Motor neuron (in vitro differentiated cells): ENCODE results near the gene C12orf75. TPM values are rescaled to one million over a fixed set of nuclear protein-coding genes. Genes with fewer than 3 reads are reported as not detected.
A peak's percentile ranks its signal among the peaks of the same experiment; 100 is the strongest.

ENCODE experiments used
- ATAC-seq, 8 experiments: fragments of 200-7000 bp; cut with Tn5 transposase; replicated peaks in 6 of 8; 2 replicates each; pipeline ENCODE4 v1.8.0; 2021; ENCODE audit warnings: mild to moderate bottlenecking in 8 of 8, moderate library complexity in 8 of 8
- H3K27ac ChIP-seq, 2 donors: fragments of 250-450 bp; sonication (Bioruptor Pico); 2 replicates each; pipeline ENCODE4 v1.9.0; 2021; ENCODE audit warnings: antibody characterized with exemption in 2 of 2, mild to moderate bottlenecking in 2 of 2, moderate library complexity in 1 of 2
- H3K4me1 ChIP-seq, 2 donors: fragments of 250-450 bp; sonication (Bioruptor Pico); replicated peaks in 1 of 2; 2 replicates each; pipeline ENCODE4 v1.6.1; 2021; ENCODE audit warnings: antibody characterized with exemption in 2 of 2, mild to moderate bottlenecking in 2 of 2, moderate library complexity in 1 of 2
- H3K4me3 ChIP-seq, 5 donors: fragments of 250-450 bp; sonication (Bioruptor Pico); 2 replicates each; pipeline ENCODE4 v1.9.0; 2021; ENCODE audit warnings: antibody characterized with exemption in 5 of 5, mild to moderate bottlenecking in 5 of 5, moderate library complexity in 4 of 5
- WGBS, 10 experiments: fragments of 450-650 bp; shearing (Covaris generic); methylation state at CpG; one replicate each; pipeline ENCODE4 v1.0.0; 2022; 5-methylcytosine and 5-hydroxymethylcytosine counted together
- in situ Hi-C, 9 experiments: fragments of 400-800 bp; cut with MboI; loops; one replicate each; pipeline ENCODE4 v1.15.0; 2021; ENCODE audit warnings: low sequenced_read_pairs in 9 of 9, low pct_unique_long_range_greater_than_20kb in 2 of 9; ENCODE audit not compliant: unreplicated experiment in 9 of 9
- total RNA-seq, 8 experiments: library from RNA; unstranded; fragments of 300-600 nt; gene quantifications; 2 replicates each; pipeline versions ENCODE4 v1.2.3 to v1.2.4, GENCODE V29; 2022

The C12orf75 gene
- total RNA-seq: 10 to 100 TPM in 5 of 8 experiments, 1 to 10 TPM in 3; 5.1 to 55.8 (median 17.8) TPM

- WGBS, 10 experiments: 7% methylated on average over 3 of the region's 66 CpGs; no CpG with 5 or more reads in 9 of the 10 experiments
- peaks cover 3 to 17% of the 10 kb centered on the region in 2 donors for H3K4me1 ChIP-seq
- H3K4me3 ChIP-seq: peak within 1 kb of the TSS; percentile 63 to 85 (median 81)
- in situ Hi-C loops: no loop called here
- H3K27ac ChIP-seq: peak within 1 kb of the TSS in 1 of 2 donors; percentile 11
- ATAC-seq: peak; percentile 87 to 98 (median 97)
These were observed at the start of gene C12orf75 for GRCh38 chr12:105330283-105330930. TSS of gene C12orf75 (plus strand) at chr12:105330691. CDS start at chr12:105330892, 201 bp downstream.

DNA sequence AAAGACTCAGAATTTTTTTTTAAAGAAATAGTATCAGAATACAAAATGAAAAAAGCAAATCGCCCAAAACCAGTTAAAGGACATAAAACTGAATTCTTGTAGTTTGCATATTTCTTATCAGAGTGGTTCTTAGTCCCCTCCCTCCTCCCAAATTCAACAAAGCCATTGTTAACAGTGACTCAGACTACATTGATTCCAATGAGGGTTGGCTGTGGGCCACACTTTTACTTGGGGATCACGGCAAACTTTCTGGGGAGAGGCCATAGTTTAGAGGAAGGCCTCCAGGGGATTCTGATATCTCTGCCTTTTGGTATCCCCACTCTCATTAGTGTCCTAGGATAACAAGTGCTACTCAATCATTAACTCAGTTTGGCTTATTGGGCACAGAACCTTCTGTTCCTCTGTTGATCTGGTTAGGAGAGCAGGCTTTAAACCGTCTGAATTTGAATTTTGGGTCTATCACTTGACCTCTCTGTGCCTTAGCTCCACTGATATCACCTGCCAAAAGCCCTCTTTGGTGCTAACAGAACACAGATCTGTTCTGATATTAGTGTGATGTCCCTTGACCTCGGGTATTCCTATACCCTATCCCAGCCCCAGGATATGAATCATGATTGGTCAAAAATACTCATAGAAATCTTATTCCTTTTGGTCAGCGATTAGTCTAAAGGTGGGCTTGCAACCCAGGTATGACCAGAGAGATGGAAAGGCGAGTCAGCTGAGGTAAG is 49.4 kb upstream of the C12orf75 start:
- no peak for ATAC-seq
- 39 to 90% (median 78%) methylated on average over 3 to 6 of the region's 6 CpGs for WGBS, 10 experiments
- Histone ChIP-seq H3K4me3 (no peak overlapping the region), H3K4me1 (peaks cover 0 to 4% of the 10 kb centered on the region in 2 donors), H3K27ac (no peak overlapping the region)
- in situ Hi-C loops: no loop called here

DNA sequence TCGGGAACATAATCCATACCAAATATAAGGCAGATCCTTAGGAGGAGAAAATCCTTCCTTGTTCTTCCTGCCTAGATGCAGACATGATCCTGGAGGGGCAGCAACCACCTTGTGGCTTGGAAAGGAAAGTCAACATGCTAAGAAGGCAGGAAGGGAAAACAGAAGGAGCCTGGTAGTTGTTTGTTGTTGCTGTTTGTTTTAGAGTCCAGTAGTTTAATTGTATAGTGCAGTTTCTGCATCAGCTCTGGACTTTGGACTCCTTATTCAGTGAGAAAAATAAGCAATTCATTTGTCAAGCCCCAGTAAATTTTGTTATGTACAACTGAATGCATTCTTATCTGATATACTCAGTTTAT is 48.8 kb upstream of the C12orf75 start:
- WGBS, 10 experiments: 86 to 100% (median 100%) methylated on average over 1 of the region's 1 CpG; no CpG with 5 or more reads in 5 of the 10 experiments
- no peak overlapping the region for H3K27ac ChIP-seq
- no peak for ATAC-seq
- no peak overlapping the region for H3K4me3 ChIP-seq
- H3K4me1 ChIP-seq: peaks cover 0 to 2% of the 10 kb centered on the region in 2 donors
- in situ Hi-C loops: no loop called here

DNA sequence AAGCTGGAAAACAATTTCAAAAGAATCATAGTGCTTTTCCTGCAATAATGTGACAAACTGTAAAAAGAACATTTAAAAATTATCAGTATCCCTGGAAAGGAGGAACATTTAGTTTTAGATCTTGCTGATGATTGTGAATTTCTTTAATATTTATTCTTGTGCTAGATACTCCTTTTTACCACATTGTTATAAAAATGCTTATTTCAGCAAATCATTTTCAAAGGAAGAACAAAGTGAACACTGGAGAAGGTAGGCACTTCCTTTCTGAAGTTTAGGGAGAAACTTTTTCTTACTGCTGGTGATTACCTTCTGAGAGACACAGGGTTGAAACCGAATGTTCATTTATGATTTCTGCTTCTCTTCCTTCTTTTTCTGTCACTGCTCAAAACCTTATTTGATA is 45.1 kb upstream of the C12orf75 start:
- ATAC-seq: no peak
- Histone ChIP-seq H3K4me3 (no peak overlapping the region), H3K4me1 (no peaks in the 10 kb centered on the region), H3K27ac (no peak overlapping the region)
- in situ Hi-C loops: no loop called here
- WGBS, 10 experiments: 50 to 100% (median 79%) methylated on average over 1 of the region's 1 CpG

- Histone ChIP-seq H3K27ac (no peak overlapping the region), H3K4me3 (no peak overlapping the region), H3K4me1 (no peaks in the 10 kb centered on the region)
- 50 to 100% (median 84%) methylated on average over 1 of the region's 1 CpG for WGBS, 10 experiments
- in situ Hi-C loops: no loop called here
- ATAC-seq: no peak
These were observed 43.1 kb upstream of the C12orf75 start for GRCh38 chr12:105287408-105287807.

DNA sequence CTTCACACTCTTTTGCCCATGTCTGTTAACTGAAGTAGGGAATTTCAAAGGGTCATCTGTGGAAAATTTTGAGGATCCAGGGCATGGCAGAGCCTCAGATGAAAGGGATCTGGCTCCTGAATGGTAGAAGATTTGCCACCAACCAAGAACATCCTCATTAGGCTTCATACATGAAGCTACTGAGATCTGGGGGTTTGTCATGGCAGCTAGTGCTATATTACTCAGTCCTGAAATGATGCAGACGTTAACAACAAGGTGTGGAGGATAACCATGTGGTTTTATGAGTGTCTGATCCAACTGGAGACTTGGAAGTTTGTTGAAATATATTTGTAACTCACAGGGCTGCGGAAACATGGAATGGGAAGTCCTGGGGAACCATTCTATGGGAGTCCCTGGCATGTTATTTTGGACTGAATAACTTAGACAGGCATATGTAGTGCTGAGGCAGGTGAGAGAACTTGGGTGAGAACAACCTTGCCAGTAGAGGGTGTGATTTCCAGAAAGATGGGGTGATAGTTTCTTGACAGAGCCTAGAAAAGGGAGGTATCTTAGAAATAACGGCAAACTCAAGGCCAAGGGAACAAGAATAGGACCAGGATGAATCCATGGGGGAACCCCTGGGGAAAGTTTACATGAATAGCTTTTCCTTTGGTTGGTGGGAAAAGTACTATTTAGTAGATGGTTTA is 42.0 kb upstream of the C12orf75 start:
- 59 to 92% (median 71%) methylated on average over 1 to 3 of the region's 3 CpGs; no CpG with 5 or more reads in 3 of the 10 experiments for WGBS, 10 experiments
- H3K27ac ChIP-seq: no peak overlapping the region
- ATAC-seq: no peak
- H3K4me1 ChIP-seq: no peaks in the 10 kb centered on the region
- H3K4me3 ChIP-seq: no peak overlapping the region
- in situ Hi-C loops: no loop called here

DNA sequence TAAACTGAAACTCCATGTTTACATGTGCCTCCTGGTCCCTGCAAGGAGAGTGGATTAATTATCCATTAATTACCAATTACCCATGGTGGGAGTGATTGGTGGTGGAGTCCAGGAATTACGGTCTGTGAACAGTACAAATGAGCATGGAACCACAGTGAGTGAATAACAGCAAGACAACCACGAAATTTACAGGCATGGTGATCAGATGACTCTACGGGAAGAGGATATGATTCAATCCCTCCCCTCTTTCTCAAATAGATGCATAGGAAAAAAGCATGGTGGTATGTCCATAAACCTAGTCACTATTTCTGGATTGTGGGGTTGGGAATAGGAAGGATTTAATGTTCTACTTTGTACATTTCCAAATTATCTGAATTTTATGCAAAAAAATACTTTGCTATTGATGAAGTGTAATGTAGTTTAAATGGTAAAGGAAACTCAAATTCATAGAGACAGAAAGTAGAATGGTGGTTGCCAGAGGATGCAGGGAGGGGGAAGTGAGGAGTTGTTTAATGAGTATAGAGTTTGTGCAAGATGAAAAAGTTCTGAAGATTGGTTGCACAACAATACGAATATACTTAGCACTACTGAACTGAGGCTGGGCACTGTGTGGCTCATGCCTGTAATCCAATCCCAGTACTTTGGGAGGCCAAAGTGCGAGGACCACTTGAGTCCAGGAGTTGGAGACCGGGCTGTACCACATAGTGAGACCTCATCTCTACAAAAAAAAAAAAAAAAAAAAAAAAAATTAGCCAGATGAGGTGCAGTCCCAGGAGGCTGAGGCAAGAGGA is 41.2 kb upstream of the C12orf75 start:
- ATAC-seq: peak in 1 of 8 experiments; percentile 44
- in situ Hi-C loops: no loop called here
- 49 to 100% (median 83%) methylated on average over 2 to 6 of the region's 6 CpGs for WGBS, 10 experiments
- no peaks in the 10 kb centered on the region for H3K4me1 ChIP-seq
- no peak overlapping the region for H3K27ac ChIP-seq
- no peak overlapping the region for H3K4me3 ChIP-seq

DNA sequence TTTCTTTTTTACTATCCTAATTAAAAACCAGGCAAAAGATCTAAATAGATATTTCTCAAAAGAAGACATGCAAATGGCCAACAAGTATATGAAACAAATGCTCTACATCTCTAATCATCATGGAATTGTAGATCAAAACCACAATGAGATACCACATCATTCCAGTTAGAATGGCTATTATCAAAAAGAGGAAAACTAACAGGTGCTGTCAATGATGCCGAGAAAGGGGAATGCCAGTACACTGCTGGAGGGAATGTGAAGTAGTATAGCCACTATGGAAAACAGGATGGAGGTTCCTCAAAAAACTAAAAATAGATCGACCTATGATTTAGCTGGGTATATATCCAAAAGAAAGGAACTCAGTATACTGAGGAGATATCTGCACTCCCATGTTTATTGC is 39.0 kb upstream of the C12orf75 start:
- in situ Hi-C loops: no loop called here
- 62 to 100% (median 88%) methylated on average over 1 to 2 of the region's 2 CpGs; no CpG with 5 or more reads in 1 of the 10 experiments for WGBS, 10 experiments
- Histone ChIP-seq H3K27ac (no peak overlapping the region), H3K4me1 (peaks cover under 1 to 6% of the 10 kb centered on the region in 2 donors), H3K4me3 (no peak overlapping the region)
- no peak for ATAC-seq

DNA sequence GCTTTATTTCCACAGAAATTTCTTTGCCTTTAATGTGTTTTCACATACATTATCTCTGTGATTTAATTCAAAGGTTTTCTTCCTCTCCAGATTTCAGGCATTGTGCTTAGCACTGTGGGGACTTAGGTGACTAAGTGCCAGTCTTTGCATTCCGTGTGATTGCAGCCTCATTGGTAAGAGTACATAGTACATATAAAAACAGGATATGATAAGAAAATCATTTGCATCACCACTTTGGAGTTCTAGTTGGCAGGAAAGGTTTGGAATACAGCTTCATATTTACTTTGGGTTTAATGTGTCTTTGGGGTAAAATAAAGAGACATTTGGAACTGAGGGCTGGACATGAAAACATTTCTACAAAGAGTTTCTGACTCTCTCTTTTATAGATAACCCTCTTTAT is 37.8 kb upstream of the C12orf75 start:
- 22 to 100% (median 82%) methylated on average over 1 of the region's 1 CpG; no CpG with 5 or more reads in 1 of the 10 experiments for WGBS, 10 experiments
- Histone ChIP-seq H3K4me3 (no peak overlapping the region), H3K4me1 (peaks cover 11 to 18% of the 10 kb centered on the region in 2 donors), H3K27ac (no peak overlapping the region)
- in situ Hi-C loops: no loop called here
- ATAC-seq: no peak

DNA sequence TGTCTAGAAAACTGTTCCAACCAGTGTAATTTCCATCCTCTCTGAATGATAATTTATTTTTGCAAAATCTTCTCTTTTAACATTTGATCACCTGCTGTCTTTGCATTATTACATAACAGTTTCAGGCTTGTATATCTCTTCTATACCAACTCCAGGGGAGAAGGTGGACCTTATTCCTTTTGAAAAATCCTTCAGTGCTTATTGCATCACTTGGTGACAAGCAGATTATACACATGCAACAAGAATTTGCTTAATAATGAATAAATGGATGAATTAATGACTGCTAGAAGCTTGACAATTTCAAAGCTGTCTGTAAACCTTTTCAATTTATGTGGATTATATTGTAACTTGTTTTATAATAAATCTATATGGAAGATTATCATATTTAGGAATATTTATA is 37.3 kb upstream of the C12orf75 start:
- Histone ChIP-seq H3K4me1 (peaks cover 11 to 19% of the 10 kb centered on the region in 2 donors), H3K27ac (no peak overlapping the region), H3K4me3 (no peak overlapping the region)
- no peak for ATAC-seq
- in situ Hi-C loops: no loop called here

DNA sequence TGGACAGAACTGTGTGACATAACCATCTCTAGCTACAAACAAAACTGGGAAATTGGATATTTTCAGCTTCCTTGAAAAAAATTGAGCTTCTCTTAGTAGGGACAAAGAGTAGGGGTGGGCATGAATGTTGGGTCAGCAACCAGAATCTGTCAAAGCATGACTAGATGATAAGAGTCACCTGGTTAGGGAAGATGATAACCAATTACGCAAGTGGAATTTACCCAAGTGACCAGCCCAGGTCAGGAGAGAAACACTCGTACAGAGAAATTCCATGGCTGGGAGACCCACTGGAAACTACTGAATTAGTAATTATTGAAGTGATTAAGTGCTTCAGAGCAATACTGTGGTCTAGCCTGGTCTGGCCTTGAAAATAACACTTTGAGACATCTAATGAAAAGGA is 36.3 kb upstream of the C12orf75 start:
- 83 to 100% (median 92%) methylated on average over 1 to 2 of the region's 2 CpGs; no CpG with 5 or more reads in 1 of the 10 experiments for WGBS, 10 experiments
- no peak overlapping the region for H3K4me3 ChIP-seq
- ATAC-seq: no peak
- H3K4me1 ChIP-seq: peaks cover 11 to 19% of the 10 kb centered on the region in 2 donors
- in situ Hi-C loops: no loop called here
- H3K27ac ChIP-seq: no peak overlapping the region

- in situ Hi-C loops: no loop called here
- no peak overlapping the region for H3K27ac ChIP-seq
- no peak overlapping the region for H3K4me3 ChIP-seq
- no peak for ATAC-seq
- peaks cover 11 to 19% of the 10 kb centered on the region in 2 donors for H3K4me1 ChIP-seq
- 60 to 94% (median 81%) methylated on average over 2 to 4 of the region's 4 CpGs for WGBS, 10 experiments
These were observed 35.5 kb upstream of the C12orf75 start for GRCh38 chr12:105294886-105295479.
